SKM-1 treated with dmso at 0.1 percent for 144 hours (cell line): Measurements from ENCODE around the gene CENPV.
"Not testable (repeated sequence)": the region's sequence is repeated elsewhere in the genome, so short reads cannot be mapped to it uniquely, and the experiment has no call there.

ENCODE experiments used
- DNase-seq: peaks from one replicate; lab custom pipeline; 2025; ENCODE audit not compliant: unreplicated experiment; lab: John Stamatoyannopoulos, UW

The CENPV gene

DNA sequence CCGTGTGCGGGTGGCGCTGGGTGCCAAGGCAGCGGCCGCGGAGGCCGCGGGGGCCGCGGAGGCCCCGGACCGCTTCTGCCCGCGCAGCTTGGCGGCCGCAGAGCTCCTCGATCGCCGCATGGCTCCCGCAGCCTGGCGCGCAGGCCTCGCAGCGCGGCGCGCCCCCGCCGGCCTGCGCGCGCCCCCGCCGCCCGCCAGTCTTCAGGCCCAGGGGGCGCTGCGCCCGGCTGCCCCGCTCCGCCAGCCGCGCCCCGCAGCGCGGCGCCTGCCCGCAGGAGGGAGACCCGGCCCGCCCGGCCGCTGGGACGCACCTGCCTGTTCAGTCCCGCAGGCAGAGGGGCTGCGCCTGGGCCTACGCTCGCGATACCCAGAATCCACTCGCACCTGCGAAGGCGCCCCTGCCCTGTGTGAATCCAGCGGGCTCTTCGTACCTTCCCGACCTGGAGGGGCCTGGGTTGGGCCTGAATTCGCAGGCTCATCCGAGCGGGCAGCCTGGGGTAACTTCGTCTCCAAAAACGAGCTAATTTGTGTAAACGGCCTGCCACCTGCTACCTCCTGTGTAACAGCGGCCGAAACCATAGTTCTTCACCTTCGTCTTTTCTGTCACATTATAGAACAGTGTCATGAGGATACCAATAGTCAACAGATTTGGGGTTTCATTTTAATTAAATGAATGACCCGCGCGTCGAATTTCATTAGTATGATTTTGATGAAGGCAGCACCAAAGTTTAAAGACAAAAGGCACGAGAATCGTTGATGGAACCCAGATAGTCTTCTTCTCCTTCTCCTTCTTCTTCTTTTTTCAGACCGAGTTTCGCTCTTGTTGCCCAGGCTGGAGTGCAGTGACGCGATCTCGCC is at the start of gene CENPV:
TSS of gene CENPV (minus strand) at position 153 of the 858 bp plus-strand sequence. CDS start at position 120, 33 bp downstream.
- peak; percentile 44 for DNase-seq

DNA sequence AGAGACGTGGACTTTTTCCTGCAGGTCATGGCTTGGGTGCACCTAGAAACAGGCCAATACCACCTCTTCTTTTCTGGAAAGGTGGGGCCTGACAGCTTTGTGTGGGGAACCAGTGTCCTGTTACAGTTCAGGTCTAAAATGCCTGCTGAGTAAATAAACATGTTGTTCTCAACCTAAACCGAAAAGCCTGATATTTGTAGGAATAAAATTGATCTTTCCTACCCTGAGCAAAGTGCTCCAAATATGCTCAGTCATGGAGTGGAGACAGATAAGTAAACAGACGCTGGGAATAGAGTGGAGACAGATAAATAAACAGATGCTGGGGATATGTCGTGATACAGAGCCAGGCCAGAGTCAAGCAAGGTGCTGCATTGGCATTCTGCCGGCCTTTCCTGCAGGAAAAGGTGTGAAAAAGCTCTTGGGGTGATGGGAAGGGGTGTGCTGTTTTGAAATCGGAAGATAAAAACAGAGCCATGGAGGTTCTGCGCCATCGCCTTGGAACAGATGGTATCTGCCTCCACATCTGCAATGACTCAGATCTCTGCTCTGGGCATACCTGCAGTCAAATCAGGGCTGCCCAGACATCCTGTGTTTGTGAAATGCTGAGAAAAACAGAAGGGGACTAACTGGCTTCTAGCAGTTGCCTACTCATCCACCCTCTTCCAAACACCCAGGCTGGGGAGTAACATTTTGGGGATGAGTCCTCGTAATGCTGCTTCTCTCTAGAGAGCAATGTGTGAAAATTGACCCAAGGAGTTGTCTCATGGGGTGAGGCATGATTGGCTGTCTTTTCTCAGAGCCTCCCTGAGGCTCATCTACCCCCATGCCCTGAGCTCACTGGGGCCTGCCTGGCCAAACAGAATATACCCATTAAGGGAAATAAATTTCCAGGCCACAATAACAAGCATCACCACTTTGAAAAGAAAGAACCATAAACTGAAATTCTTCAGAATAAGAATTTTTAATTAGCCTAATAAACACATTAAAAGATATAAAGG is 45.3 kb upstream of the CENPV start:
- no peak for DNase-seq

DNA sequence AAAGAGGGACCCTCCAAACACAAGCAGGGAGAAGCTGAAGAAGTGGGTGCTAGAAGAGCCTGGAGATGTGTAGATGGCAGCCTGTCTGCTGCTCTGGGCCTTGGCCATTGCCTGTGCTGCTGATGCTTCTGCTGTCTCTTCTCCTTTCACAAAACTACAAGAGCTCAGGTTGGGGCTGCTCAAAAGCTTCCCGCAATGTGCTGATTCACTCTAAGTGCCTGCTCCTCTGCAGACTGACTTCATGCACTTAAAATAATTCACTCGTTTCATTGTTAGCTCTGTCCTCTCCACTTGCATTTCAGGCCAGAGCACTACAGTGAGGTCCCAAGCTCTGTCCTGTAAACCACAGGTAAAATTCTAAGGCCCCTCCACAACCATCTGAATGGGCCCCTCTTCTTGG is 43.4 kb upstream of the CENPV start:
- DNase-seq = not testable (repeated sequence)

DNA sequence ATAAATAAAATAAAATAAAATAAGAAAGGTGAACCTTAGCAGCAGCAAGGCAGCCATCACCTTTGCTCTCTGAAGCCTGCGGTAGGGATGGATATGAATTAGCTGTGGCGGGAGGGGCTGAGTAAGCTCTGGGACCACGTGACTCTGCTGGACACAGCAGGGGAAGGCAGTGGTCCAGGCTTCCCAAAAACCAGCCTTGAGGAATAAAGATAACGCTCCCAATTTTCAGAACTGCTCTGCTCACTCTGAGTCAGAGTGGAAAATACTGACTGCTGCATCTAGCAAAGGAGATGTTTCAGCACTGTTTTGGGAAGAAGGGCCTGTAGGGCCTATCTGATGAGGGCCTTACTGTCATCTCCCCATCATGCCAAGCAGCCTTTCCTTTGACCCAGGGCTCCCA is 42.6 kb upstream of the CENPV start:
- not testable (repeated sequence) for DNase-seq

DNA sequence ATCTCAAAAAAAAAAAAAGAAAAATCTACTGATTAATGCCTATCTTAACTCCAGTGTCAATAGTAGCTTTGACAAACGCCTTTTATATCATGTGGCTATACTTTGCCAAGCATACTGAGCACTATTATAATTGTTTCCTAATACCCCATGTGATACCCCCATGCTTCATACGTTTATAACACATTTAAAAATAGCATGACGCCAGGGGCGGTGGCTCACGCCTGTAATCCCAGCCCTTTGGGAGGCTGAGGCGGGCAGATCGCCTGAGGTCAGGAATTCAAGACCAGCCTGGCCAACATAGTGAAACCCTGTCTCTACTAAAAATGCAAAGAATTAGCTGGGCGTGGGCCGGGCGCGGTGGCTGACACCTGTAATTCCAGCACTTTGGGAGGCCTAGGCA is 39.2 kb upstream of the CENPV start:
- DNase-seq = not testable (repeated sequence)

DNA sequence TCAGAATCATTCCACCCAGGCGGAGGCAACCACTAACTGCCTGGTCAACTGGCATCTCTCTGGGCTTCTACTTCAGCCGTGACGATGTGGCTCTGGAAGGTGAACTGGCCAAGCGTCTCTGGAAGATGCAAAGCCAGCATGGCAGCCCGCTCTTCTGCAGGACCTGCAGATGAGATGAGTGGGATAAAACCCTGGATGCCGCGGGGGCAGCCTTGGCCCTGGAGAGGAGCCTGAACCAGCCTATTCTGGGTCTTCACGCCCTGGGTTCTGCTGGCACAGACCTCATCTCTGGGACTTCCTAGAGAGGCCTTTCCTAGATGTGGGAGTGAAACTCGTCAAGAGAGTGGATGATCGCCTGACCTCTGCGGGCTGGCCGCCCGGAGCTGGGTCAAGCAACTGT is 38.2 kb upstream of the CENPV start:
- no peak for DNase-seq

DNA sequence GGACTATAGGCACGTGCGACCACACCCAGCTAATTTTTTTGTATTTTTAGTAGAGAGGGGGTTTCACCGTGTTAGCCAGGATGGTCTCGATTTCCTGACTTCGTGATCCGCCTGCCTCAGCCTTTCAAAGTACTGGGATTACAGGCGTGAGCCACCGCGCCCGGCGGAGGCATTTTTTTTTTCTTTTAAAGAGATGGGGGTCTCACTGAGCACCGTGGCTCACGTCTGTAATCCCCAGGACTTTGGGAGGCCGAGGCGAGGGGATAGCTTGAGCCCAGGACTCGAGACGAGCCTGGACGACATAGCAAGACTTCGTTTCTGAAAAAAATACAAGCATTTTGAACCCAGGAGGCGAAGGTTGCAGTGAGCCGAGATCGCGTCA is 32.8 kb upstream of the CENPV start:
- DNase-seq = not testable (repeated sequence)

DNA sequence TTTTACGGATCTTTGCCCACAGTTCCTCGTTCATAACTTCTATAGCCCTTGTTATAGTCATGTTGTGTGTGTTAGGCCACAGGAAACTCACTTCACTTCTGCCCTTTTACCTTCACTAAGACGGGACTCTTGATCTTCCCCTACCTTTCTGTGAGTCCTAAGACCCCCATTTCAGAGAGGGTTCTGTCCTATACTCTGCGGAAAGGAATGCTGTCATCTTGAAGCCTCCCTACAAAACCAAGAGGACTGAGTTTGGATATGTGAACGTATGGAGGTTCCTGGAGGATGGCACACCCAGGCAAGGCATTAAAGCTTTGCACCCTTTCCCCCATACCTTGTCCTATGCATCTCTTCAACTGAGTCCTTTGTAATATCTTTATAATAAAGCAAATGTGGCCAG is 31.3 kb upstream of the CENPV start:
- no peak for DNase-seq

DNA sequence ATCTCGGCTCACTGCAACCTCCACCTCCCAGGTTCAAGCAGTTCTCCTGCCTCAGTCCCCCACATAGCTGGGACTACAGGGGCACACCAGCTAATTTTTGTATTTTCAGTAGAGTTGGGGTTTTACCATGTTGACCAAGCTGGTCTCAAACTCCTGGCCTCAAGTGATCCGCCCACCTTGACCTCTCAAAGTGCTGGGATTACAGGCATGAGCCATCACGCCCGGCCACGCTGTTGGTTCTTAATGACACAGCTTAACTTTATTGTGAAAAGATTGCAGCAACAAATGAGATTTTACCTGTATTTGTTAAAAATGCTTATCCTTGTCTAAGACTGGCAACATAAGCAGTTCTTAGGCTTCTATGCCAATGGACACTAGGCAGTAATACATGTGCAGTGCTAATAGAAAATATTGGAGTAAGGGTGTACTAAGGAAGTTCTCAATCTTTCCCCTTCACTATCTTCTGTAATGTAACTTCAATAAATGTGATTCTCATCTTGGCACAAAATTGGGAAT is 30.6 kb upstream of the CENPV start:
- no peak for DNase-seq

DNA sequence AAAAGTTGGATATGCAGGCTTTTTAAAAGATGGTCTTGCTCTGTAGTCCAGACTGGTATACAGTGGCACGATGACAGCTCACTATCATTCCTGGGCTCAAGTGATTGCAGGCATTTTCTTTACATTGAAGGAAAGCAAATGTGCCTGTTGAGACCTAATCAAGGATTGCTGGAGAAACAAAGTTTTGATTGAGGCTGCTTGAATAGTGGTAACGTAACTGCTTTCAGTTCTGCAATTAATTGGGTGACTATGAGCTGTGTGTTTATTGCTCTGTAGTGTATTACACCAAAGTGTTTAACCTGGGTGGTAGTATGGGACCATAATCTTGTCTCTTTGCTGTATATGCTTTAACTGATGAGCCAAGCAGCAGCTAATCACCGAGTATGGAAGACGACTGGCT is 29.9 kb upstream of the CENPV start:
- DNase-seq = no peak

DNA sequence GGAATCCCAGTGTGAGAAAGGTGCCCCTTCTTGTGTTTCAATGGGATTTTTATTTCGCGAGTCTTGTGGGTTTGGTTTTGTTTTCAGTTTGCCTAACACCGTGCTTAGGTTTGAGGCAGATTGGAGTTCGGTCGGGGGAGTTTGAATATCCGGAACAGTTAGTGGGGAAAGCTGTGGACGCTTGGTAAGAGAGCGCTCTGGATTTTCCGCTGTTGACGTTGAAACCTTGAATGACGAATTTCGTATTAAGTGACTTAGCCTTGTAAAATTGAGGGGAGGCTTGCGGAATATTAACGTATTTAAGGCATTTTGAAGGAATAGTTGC is 28.2 kb upstream of the CENPV start:
- DNase-seq = no peak

DNA sequence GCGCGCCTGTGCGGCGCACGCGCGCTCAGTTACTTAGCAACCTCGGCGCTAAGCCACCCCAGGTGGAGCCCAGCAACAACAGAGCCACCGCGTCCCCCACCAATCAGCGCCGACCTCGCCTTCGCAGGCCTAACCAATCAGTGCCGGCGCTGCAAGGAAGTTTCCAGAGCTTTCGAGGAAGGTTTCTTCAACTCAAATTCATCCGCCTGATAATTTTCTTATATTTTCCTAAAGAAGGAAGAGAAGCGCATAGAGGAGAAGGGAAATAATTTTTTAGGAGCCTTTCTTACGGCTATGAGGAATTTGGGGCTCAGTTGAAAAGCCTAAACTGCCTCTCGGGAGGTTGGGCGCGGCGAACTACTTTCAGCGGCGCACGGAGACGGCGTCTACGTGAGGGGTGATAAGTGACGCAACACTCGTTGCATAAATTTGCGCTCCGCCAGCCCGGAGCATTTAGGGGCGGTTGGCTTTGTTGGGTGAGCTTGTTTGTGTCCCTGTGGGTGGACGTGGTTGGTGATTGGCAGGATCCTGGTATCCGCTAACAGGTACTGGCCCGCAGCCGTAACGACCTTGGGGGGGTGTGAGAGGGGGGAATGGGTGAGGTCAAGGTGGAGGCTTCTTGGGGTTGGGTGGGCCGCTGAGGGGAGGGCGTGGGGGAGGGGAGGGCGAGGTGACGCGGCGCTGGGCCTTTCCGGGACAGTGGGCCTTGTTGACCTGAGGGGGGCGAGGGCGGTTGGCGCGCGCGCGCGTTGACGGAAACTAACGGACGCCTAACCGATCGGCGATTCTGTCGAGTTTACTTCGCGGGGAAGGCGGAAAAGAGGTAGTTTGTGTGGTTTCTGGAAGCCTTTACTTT is 27.6 kb upstream of the CENPV start, which contains the start of gene UBB:
TSS of gene UBB (plus strand) at position 452 of the 856 bp plus-strand sequence. CDS start 817 bp downstream, outside the sequence.
- peak; percentile 93 for DNase-seq

DNA sequence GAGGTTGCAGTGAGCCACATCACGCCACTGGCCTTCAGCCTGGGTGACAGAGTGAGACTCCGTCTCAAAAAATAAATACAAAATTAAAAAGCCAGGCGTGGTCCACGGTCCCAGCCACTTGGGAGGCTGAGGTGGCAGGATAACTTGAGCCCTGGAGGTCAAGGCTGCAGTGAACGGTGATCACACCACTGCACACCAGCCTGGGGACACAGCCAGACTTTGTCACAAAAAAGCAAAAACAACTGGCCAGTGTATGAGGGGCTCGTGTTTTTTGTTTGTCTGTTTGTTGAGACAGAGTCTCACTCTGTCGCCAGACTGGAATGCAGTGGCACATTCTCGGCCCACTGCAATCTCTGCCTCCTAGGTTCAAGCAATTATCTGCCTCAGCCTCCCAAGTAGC is 26.4 kb upstream of the CENPV start:
- no peak for DNase-seq

DNA sequence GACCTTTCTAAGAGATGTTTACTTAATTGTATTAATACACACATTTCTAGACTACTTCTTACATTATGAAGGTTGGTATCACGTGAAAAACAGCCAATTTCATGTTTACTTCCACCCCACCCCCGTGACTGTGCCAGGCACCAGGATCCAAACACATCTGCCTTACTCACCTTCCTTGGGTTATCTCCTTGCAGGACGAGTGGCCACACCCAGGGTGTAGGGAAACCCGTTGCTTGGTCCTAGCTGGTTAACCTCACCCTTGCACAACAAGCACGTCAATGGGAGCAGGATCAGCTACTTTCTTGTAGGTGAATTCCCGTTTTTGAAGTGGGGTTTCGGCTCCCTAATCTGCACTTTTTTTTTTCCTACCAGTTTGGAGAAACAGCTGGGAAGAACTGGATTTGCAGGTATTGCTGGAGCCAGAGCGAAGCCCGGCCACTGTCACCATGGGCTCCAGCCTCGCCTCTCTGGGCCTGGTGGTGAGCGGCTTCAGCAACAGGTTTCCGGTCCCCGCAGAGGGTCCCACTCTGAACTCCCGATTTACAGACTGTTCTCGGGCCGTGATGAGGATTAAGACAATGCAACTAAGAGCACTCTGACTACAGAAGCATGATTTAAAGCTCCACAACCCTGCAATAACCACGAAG is 25.5 kb upstream of the CENPV start:
- DNase-seq = no peak

DNA sequence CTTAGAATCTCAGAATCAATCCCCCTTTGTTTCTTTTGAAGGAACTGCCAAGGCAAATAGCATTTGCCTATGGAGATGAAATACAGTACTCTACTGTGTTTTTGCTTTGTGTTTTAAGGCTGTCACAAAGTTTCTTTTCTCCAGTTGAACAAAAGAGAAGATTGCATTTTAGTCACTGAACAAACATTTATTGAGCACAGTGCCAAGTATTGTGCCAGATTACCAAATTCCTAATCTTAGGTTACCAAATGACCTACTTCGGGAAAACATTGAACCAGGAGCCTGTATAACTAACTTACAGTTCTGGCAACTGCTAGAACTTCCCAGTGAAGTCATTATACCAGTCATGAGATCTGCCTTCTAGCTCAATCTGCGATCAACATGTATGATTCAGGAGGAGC is 24.7 kb upstream of the CENPV start:
- DNase-seq = no peak

DNA sequence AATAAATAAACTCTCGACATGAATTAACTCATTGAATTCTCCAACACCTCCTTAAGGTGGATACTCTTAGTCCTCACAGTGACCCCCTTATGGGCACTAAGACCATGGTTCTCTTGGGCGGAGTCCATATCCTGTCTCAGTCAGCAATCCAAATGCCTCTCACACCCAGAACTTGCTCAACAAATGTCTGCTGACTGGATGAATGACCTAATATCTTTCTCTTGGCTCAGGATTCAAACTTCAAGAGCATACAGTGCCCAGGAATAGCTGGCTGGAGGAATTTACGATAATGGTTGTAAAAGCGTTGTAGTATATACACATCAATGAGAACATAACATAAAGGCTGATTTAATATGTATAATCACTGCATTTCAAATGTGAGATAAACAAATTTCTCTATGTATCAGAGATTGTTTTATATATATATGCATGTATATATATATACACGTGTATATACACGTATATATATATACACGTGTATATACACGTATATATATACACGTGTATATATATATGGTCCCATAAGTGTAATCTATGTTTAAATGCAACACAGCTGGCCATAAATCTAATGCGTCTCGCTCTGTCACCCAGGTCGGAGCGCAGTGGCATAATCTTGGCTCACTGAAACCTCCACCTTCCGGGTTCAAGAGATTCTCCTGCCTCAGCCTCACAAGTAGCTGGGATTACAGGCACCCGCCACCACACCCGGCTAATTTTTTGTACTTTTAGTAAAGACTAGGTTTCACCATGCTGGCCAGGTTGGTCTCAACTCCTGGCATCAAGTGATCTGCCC is 21.1 kb upstream of the CENPV start:
- DNase-seq = no peak

DNA sequence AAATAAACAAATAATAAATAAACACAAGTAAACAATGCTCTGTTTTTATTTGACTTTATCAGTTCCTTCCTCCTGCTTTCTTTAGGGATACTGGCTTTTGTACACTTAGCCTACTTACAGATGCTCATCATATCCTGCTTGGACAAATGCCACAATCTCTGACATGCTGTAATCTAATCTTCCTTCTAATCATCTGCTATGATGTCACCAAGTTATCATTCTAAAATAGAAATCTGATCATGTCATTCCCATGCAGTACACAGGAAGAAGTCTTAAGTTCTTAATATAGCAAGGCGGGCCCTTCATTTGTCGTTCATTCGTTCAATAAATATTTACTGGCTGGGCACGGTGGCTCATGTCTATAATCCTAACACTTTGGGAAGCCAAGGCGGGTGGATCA is 18.5 kb upstream of the CENPV start:
- no peak for DNase-seq

DNA sequence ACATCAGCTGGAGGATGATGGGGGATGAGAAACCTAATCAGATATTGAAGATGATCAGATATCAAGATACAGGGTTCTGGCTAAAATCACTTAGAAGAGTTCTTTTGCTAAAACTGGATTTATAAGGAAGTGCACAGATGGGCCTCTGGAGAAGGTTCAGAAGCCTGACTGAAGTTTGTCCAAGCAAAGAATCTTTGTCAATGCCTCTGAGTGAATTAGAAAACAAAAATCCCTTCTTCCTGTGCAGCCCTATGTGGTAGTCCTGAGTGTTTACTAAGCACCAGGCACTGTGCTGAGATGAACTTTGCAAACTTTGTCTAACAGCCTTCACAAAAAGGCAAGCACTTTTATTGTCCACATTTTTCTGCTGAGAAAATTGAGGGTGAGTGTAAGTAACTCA is 11.4 kb upstream of the CENPV start:
- no peak for DNase-seq

DNA sequence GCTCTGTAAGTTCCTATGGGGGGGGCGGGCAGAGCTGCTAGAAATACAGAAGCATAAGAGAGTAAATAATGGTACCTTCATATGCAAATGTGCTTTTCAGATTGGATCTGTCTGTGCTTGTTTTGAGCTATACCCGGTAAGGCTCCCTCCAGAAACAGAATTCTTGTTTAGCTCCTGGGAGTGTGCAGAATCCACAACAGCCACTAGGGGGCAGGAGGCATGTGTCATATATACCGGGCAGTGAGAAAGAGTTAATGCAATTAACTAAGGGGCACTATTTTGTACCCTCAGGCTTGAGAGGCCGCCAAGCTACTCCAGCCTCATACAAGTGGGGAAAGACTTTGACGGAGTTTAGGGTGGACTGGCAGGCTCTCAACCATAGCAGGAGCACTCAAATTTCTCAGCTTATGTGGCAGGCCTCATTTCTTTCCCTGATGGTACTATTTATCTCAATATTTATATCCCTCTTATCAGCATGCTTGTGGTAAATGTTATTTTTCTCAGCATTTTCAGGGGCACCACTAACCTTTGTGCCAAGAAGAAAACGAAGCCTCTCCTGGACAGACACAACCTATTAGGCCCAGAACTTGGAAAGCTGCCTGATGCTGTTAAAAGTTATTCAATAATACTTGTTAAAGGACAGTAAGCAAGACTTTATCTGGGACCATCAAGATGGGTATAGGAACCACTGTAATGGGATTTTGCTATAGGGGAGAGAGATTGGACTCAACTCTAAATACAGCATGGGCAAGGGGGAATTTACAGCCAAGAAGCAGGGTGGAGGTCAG is 10.7 kb upstream of the CENPV start:
- peak; percentile 62 for DNase-seq
